Esophagus muscularis mucosa (tissue), 3 donors: ENCODE results near the gene PARD3B.

ENCODE experiments used
- CTCF ChIP-seq, 3 experiments: fragments of 200-600 bp in 2 of 3; fragments of 450-650 bp in 1 of 3; sonication (generic) in 2 of 3; IDR thresholded peaks; one replicate each; pipeline ENCODE4 v1.5.1; 2017 to 2019; ENCODE audit warnings: antibody characterized with exemption in 3 of 3, mild to moderate bottlenecking in 2 of 3, moderate library complexity in 1 of 3
- EP300 ChIP-seq: sonication (generic); formaldehyde crosslinking; IDR thresholded peaks from one replicate; pipeline ENCODE4 v1.6.1; 2017; ENCODE audit warnings: antibody characterized with exemption

GRCh38 chr2:204672772-204673171 lies 127.5 kb downstream of the PARD3B start:
- TF ChIP-seq CTCF (IDR thresholded peaks at IDR 0.05) (no peak), EP300 (no peak)
